Mesendoderm (in vitro differentiated cells): ENCODE data around the gene CKAP5.

Source experiments
- DNase-seq: peaks from one replicate; pipeline ENCODE4 v3.0.0; 2013
- H2AK5ac ChIP-seq: 2 replicates; pipeline ENCODE4 v1.6.1; 2013; ENCODE audit warnings: low read length, inconsistent platforms
- H2BK120ac ChIP-seq: 2 replicates; pipeline ENCODE4 v1.6.1; 2013; ENCODE audit warnings: low read depth, mild to moderate bottlenecking, low read length, moderate library complexity, mixed read lengths
- H2BK15ac ChIP-seq: replicated peaks from 2 replicates; pipeline ENCODE4 v1.6.1; 2013; ENCODE audit warnings: low read depth, mild to moderate bottlenecking, moderate library complexity
- H2BK5ac ChIP-seq: 2 replicates; pipeline ENCODE4 v1.6.1; 2013; ENCODE audit warnings: low read length, inconsistent platforms
- H3K18ac ChIP-seq: 2 replicates; pipeline ENCODE4 v1.6.1; 2013; ENCODE audit warnings: mild to moderate bottlenecking, low read length, mixed read lengths
- H3K23ac ChIP-seq: one replicate; pipeline ENCODE4 v1.6.1; 2013; ENCODE audit warnings: low read length
- H3K27ac ChIP-seq: 2 replicates; pipeline ENCODE4 v1.5.1; 2013; ENCODE audit warnings: low read depth, mild to moderate bottlenecking, inconsistent platforms, low read length, moderate library complexity
- H3K27me3 ChIP-seq: 2 replicates; pipeline ENCODE4 v1.6.1; 2013; ENCODE audit warnings: low read length, control low read depth, mild to moderate bottlenecking, inconsistent platforms; ENCODE audit not compliant: insufficient read depth, poor library complexity
- H3K36me3 ChIP-seq: 2 replicates; pipeline ENCODE4 v1.6.1; 2013; ENCODE audit warnings: low read length, inconsistent platforms; ENCODE audit not compliant: control insufficient read depth, insufficient read depth
- H3K4ac ChIP-seq: one replicate; pipeline ENCODE4 v1.6.1; 2013; ENCODE audit warnings: low read depth, mild to moderate bottlenecking, low read length, moderate library complexity
- H3K4me1 ChIP-seq: 2 replicates; pipeline ENCODE4 v1.6.1; 2013; ENCODE audit warnings: low read depth, low read length, inconsistent platforms; ENCODE audit not compliant: control insufficient read depth
- H3K4me2 ChIP-seq: 2 replicates; pipeline ENCODE4 v1.6.1; 2013; ENCODE audit warnings: low read length
- H3K4me3 ChIP-seq: 2 replicates; pipeline ENCODE4 v1.5.1; 2013; ENCODE audit warnings: mild to moderate bottlenecking, low read length
- H3K56ac ChIP-seq: one replicate; pipeline ENCODE4 v1.6.1; 2013; ENCODE audit warnings: low read length
- H3K79me1 ChIP-seq: 2 replicates; pipeline ENCODE4 v1.6.1; 2013; ENCODE audit warnings: low read length, inconsistent platforms
- H3K79me2 ChIP-seq: 2 replicates; pipeline ENCODE4 v1.6.1; 2013; ENCODE audit warnings: mild to moderate bottlenecking, low read length; ENCODE audit not compliant: control insufficient read depth, insufficient read depth
- H3K9ac ChIP-seq: 2 replicates; pipeline ENCODE4 v1.6.1; 2013; ENCODE audit warnings: low read length, inconsistent platforms
- H4K5ac ChIP-seq: one replicate; pipeline ENCODE4 v1.6.1; 2013; ENCODE audit warnings: low read length
- H4K8ac ChIP-seq: one replicate; pipeline ENCODE4 v1.6.1; 2013; ENCODE audit warnings: low read depth, mild to moderate bottlenecking, control low read depth, low read length, moderate library complexity
- WGBS: extraction: QIAGEN DNeasy Blood & Tissue Kit; methylation state at CpG from one replicate; pipeline ENCODE4 v1.1.7; 2013; ENCODE audit warnings: low lambda C conversion rate, missing lambda C conversion rate; ENCODE audit not compliant: insufficient coverage; ENCODE audit errors: extremely low coverage; 5-methylcytosine and 5-hydroxymethylcytosine counted together

The CKAP5 gene

DNA sequence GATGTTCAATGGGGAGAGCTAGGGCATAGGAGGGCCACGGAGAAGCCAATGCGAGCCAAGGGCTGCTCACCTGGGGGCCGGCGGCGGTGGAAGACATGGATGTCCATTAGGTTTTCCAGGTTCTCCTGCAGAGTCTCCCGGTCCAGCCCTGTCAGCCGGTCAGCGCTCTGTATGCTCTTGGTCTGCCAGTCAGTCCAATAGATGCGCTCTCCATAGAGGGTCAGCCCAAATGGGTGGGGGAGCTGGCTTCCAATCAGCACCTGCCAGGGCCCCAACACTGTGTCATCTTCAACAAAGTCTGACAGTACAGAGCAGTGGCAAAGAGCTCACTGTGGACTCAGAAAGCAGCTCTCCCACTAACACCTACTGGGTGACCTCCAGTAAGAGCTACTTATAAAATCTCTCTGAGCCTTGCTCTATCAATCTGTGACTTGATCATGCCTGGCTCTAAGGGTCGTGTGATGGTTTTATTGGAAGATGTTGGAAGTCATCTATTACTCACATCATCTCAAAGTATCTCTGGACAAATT, 33.0 kb upstream of the CKAP5 start:
- no peak overlapping the region for H2AK5ac ChIP-seq
- no peak overlapping the region for H3K27ac ChIP-seq
- no peak overlapping the region for H4K8ac ChIP-seq
- no peak overlapping the region for H3K18ac ChIP-seq
- H3K27me3 ChIP-seq: no peaks in the 10 kb centered on the region
- no peak for DNase-seq
- H3K56ac ChIP-seq: no peak overlapping the region
- peaks cover 2% of the 10 kb centered on the region for H3K79me1 ChIP-seq
- no peak overlapping the region for H2BK5ac ChIP-seq
- no peak overlapping the region for H3K4ac ChIP-seq
- H3K4me2 ChIP-seq: no peak overlapping the region
- no peak overlapping the region for H3K23ac ChIP-seq
- H3K4me1 ChIP-seq: no peaks in the 10 kb centered on the region
- H2BK120ac ChIP-seq: no peak overlapping the region
- H3K79me2 ChIP-seq: no peaks in the 10 kb centered on the region
- no peak overlapping the region for H2BK15ac ChIP-seq
- H3K4me3 ChIP-seq: no peak overlapping the region
- no CpG with 5 or more reads among the region's 10 CpGs for WGBS
- no peak overlapping the region for H3K9ac ChIP-seq
- no peak overlapping the region for H4K5ac ChIP-seq
- peaks cover 27% of the 10 kb centered on the region for H3K36me3 ChIP-seq

DNA sequence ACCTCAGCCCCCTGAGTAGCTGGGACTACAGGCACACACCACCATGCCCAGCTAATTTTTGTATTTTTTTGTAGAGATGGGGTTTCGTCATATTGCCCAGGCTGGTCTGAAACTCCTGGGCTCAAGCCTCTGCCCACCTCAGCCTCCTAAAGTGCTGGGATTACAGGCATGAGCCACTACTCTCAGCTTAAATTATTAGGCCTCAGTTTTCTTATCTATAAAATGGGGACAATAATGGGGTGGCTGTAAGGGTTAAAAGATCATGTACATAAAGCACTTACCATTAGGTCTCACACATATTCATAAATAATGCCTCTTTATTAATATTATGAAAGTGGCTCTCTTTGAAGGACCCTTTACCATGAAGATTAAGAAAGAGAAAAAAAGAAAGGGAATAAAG, 31.5 kb upstream of the CKAP5 start:
- no peak for DNase-seq
- Histone ChIP-seq H3K18ac (no peak overlapping the region), H3K56ac (no peak overlapping the region), H3K23ac (no peak overlapping the region), H3K79me1 (peaks cover 2% of the 10 kb centered on the region), H2BK120ac (no peak overlapping the region), H2BK5ac (no peak overlapping the region), H3K27me3 (no peaks in the 10 kb centered on the region), H3K36me3 (peaks cover 27% of the 10 kb centered on the region), H3K27ac (no peak overlapping the region), H3K4ac (no peak overlapping the region), H3K4me2 (no peak overlapping the region), H3K4me1 (no peaks in the 10 kb centered on the region), H3K79me2 (no peaks in the 10 kb centered on the region), H2BK15ac (no peak overlapping the region), H4K5ac (no peak overlapping the region), H3K4me3 (no peak overlapping the region), H2AK5ac (no peak overlapping the region), H3K9ac (no peak overlapping the region), H4K8ac (no peak overlapping the region)
- WGBS: no CpG with 5 or more reads among the region's 1 CpG

DNA sequence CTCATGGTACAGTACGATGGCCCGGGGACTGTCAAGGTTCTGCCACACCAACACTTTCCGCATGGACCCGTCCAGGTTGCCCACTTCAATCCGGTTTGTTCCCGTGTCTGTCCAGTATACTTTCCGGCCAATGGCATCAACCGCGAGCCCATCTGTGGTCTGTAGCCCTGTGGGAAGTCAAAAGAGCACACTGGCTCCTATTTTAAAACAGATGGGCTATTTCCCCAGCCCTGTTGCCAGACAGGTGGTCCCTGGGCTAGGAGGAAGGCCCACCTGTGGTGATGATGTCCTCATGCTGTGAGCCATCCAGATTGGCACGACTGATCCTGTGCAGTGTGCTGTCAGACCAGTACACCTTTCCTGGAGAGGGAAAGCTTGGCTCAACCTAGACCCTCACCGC, 30.4 kb upstream of the CKAP5 start:
- H4K5ac ChIP-seq: no peak overlapping the region
- H3K79me2 ChIP-seq: no peaks in the 10 kb centered on the region
- H2AK5ac ChIP-seq: no peak overlapping the region
- no CpG with 5 or more reads among the region's 11 CpGs for WGBS
- H2BK5ac ChIP-seq: no peak overlapping the region
- H3K18ac ChIP-seq: no peak overlapping the region
- no peak overlapping the region for H2BK15ac ChIP-seq
- no peak overlapping the region for H3K56ac ChIP-seq
- H3K36me3 ChIP-seq: peaks cover 29% of the 10 kb centered on the region
- no peak overlapping the region for H3K4me2 ChIP-seq
- no peak overlapping the region for H3K4ac ChIP-seq
- peaks cover 2% of the 10 kb centered on the region for H3K79me1 ChIP-seq
- no peak overlapping the region for H3K23ac ChIP-seq
- no peak for DNase-seq
- H3K27ac ChIP-seq: no peak overlapping the region
- H3K9ac ChIP-seq: no peak overlapping the region
- H2BK120ac ChIP-seq: no peak overlapping the region
- no peaks in the 10 kb centered on the region for H3K27me3 ChIP-seq
- no peak overlapping the region for H4K8ac ChIP-seq
- H3K4me1 ChIP-seq: no peaks in the 10 kb centered on the region
- no peak overlapping the region for H3K4me3 ChIP-seq

DNA sequence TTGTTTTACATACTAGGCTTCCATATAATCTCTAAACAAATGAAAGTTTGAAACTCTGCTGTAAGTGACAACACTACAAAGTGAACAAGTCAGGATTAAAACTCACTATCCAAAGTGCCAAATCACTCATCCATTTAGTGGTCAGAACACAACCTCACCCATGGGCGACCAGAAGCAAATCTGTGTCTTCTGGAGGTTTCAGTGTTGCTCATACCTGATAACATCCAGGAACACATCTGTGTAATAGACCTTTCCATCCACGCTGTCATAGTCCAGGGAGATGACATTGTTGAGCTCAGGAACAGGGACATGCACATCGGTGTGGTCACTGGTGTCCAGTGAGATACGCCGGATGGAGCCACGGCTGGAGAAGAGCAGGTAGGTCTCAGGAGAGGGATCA, 28.5 kb upstream of the CKAP5 start:
- Histone ChIP-seq H2BK5ac (no peak overlapping the region), H3K23ac (no peak overlapping the region), H3K79me2 (no peaks in the 10 kb centered on the region), H3K79me1 (peaks cover 2% of the 10 kb centered on the region), H2BK15ac (no peak overlapping the region), H3K56ac (no peak overlapping the region), H3K4me1 (no peaks in the 10 kb centered on the region), H3K9ac (no peak overlapping the region), H2AK5ac (no peak overlapping the region), H3K4me3 (no peak overlapping the region), H3K27ac (no peak overlapping the region), H4K5ac (no peak overlapping the region), H3K4me2 (no peak overlapping the region), H4K8ac (no peak overlapping the region), H3K4ac (no peak overlapping the region), H3K18ac (no peak overlapping the region), H3K36me3 (peaks cover 34% of the 10 kb centered on the region), H2BK120ac (no peak overlapping the region), H3K27me3 (no peaks in the 10 kb centered on the region)
- no CpG with 5 or more reads among the region's 6 CpGs for WGBS
- no peak for DNase-seq

DNA sequence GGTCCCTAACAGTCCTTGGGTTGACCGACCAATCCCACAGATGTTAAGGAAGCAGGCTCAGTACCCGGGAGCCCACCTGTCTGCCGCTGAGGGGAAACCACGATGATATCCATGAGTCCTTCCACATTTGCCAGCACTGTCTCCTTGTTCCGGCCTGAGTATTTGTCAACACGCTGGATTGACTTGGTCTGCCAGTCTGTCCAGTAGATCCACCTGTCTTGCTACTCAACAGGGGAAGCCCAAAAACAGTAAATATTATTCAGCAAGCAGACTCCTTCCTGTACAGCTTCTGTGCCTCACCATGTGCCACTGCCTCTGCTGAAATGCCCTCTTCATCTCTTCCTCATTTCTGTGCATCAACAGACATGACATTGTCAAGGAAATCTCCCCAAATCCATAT, 22.8 kb upstream of the CKAP5 start:
- no peak overlapping the region for H2BK15ac ChIP-seq
- no peak overlapping the region for H4K8ac ChIP-seq
- no peaks in the 10 kb centered on the region for H3K79me1 ChIP-seq
- no peak overlapping the region for H3K27ac ChIP-seq
- no CpG with 5 or more reads among the region's 6 CpGs for WGBS
- no peak overlapping the region for H3K9ac ChIP-seq
- no peaks in the 10 kb centered on the region for H3K79me2 ChIP-seq
- no peak overlapping the region for H4K5ac ChIP-seq
- H3K4me2 ChIP-seq: no peak overlapping the region
- no peak overlapping the region for H2BK120ac ChIP-seq
- H3K4ac ChIP-seq: no peak overlapping the region
- no peak overlapping the region for H3K4me3 ChIP-seq
- no peak overlapping the region for H3K56ac ChIP-seq
- no peak overlapping the region for H3K23ac ChIP-seq
- H3K27me3 ChIP-seq: no peaks in the 10 kb centered on the region
- H2BK5ac ChIP-seq: no peak overlapping the region
- H3K4me1 ChIP-seq: no peaks in the 10 kb centered on the region
- no peak overlapping the region for H2AK5ac ChIP-seq
- no peak for DNase-seq
- no peak overlapping the region for H3K18ac ChIP-seq
- H3K36me3 ChIP-seq: peaks cover 29% of the 10 kb centered on the region

DNA sequence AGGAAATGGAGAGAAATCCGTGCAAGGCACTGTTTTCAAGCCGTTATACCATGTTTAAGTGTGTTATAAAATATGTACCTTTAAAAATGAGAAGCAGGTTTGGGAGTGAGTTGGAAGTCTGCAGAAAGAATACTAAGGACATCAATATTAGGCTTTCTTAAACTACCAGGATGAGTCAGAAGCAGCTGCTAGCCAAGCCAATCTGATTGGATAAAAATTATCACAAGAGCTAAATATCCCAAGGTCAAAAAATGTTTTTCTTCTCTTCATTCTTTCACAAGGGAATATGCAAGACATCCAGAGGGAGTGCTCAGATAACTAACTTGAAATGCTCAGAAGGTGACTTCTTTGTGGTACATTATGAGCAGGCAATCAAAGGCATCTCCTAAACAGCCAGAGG, 19.3 kb upstream of the CKAP5 start:
- Histone ChIP-seq H3K56ac (no peak overlapping the region), H4K8ac (no peak overlapping the region), H3K27me3 (no peaks in the 10 kb centered on the region), H2BK120ac (no peak overlapping the region), H3K4me1 (no peaks in the 10 kb centered on the region), H4K5ac (no peak overlapping the region), H3K79me1 (no peaks in the 10 kb centered on the region), H3K4me2 (no peak overlapping the region), H3K4ac (no peak overlapping the region), H3K23ac (no peak overlapping the region), H3K27ac (no peak overlapping the region), H2AK5ac (no peak overlapping the region), H3K18ac (no peak overlapping the region), H3K79me2 (no peaks in the 10 kb centered on the region), H3K4me3 (no peak overlapping the region), H3K9ac (no peak overlapping the region), H2BK5ac (no peak overlapping the region), H2BK15ac (no peak overlapping the region), H3K36me3 (peaks cover 26% of the 10 kb centered on the region)
- WGBS: no CpG with 5 or more reads among the region's 2 CpGs
- no peak for DNase-seq
